Activated CD8-positive, alpha-beta memory T cell treated with anti-CD3 and anti-CD28 coated beads, Interleukin-2, amount 50 U/mL, for 48 hours (primary cell): Measurements from ENCODE around the gene UNC5B.

Experiments used
- DNase-seq: peaks from one replicate; pipeline ENCODE4 v3.0.0-alpha.2; 2020

UNC5B gene

GRCh38 chr10:71212318-71213126 is at the start of gene UNC5B:
TSS of gene UNC5B (plus strand) at chr10:71212570. CDS start at chr10:71212986, 416 bp downstream.
- peak; percentile 81 for DNase-seq

- no peak for DNase-seq
These were observed 38.9 kb upstream of the UNC5B start for GRCh38 chr10:71173466-71173865.

- DNase-seq, result no peak
These were observed 35.7 kb upstream of the UNC5B start for GRCh38 chr10:71176661-71177060.

GRCh38 chr10:71177651-71178199 is 34.6 kb upstream of the UNC5B start:
- DNase-seq, result no peak

GRCh38 chr10:71178880-71179279 is 33.5 kb upstream of the UNC5B start:
- DNase-seq, result no peak

- DNase-seq, result no peak
These were observed 33.0 kb upstream of the UNC5B start for GRCh38 chr10:71179382-71179781.

GRCh38 chr10:71184421-71184820 is 27.9 kb upstream of the UNC5B start:
- no peak for DNase-seq

- DNase-seq, result no peak
These were observed 27.2 kb upstream of the UNC5B start for GRCh38 chr10:71185209-71185608.

- no peak for DNase-seq
These were observed 25.2 kb upstream of the UNC5B start for GRCh38 chr10:71187197-71187596.

GRCh38 chr10:71187600-71187999 is 24.8 kb upstream of the UNC5B start:
- DNase-seq, result no peak

- no peak for DNase-seq
These were observed 24.2 kb upstream of the UNC5B start for GRCh38 chr10:71188201-71188600.

GRCh38 chr10:71191019-71191418 is 21.4 kb upstream of the UNC5B start:
- no peak for DNase-seq

- no peak for DNase-seq
These were observed 20.8 kb upstream of the UNC5B start for GRCh38 chr10:71191551-71192076.

GRCh38 chr10:71193516-71193915 is 18.9 kb upstream of the UNC5B start:
- DNase-seq, result peak; percentile 18

GRCh38 chr10:71197955-71198354 is 14.4 kb upstream of the UNC5B start:
- DNase-seq, result no peak

- DNase-seq, result no peak
These were observed 10.5 kb upstream of the UNC5B start for GRCh38 chr10:71201849-71202248.

GRCh38 chr10:71202314-71202713 is 10.1 kb upstream of the UNC5B start:
- DNase-seq, result no peak

- peak; percentile 0 for DNase-seq
These were observed 9.2 kb upstream of the UNC5B start for GRCh38 chr10:71203124-71203523.

GRCh38 chr10:71203716-71204115 is 8.7 kb upstream of the UNC5B start:
- DNase-seq, result peak; percentile 33

GRCh38 chr10:71204746-71205145 is 7.6 kb upstream of the UNC5B start:
- peak; percentile 25 for DNase-seq

- DNase-seq, result no peak
These were observed 6.9 kb upstream of the UNC5B start for GRCh38 chr10:71205468-71205867.

GRCh38 chr10:71206911-71207310 is 5.5 kb upstream of the UNC5B start:
- peak; percentile 30 for DNase-seq

GRCh38 chr10:71207578-71207977 is 4.8 kb upstream of the UNC5B start:
- DNase-seq, result no peak

- DNase-seq, result no peak
These were observed 3.0 kb upstream of the UNC5B start for GRCh38 chr10:71209352-71209715.
